B cell (primary cell): ENCODE results near the gene TRHDE. TPM values are rescaled to one million over a fixed set of nuclear protein-coding genes. Genes with fewer than 3 reads are reported as not detected.

Experiments used
- ATAC-seq: fragments of 200-7000 bp; cut with Tn5 transposase; one replicate; pipeline ENCODE4 v1.10.0; 2021; ENCODE audit warnings: low read depth, mild to moderate bottlenecking, moderate number of reproducible peaks, moderate library complexity
- CTCF ChIA-PET: fragments of 350-600 bp; sonication (Branson Sonifier 250); formaldehyde crosslinking; loops from one replicate; lab custom pipeline; 2021; ENCODE audit warnings: antibody characterized with exemption, inconsistent platforms; lab: Charles Lee
- POLR2A ChIA-PET: fragments of 350-600 bp; sonication (Branson Sonifier 250); formaldehyde crosslinking; loops from one replicate; lab custom pipeline; 2021; ENCODE audit warnings: antibody characterized with exemption; lab: Charles Lee
- DNase-seq: peaks from one replicate; pipeline ENCODE4 v3.0.0; 2013
- H2AFZ ChIP-seq: 2 replicates; pipeline ENCODE4 v1.6.1; 2012; ENCODE audit warnings: mild to moderate bottlenecking, low read depth, low read length; ENCODE audit not compliant: insufficient read depth, poor library complexity, severe bottlenecking
- H3K27ac ChIP-seq, 2 donors: 1 replicate in 1 of 2; 2 replicates in 1 of 2; pipeline ENCODE4 v1.5.1; 2012 to 2013; ENCODE audit warnings: low read length in 2 of 2, mild to moderate bottlenecking in 2 of 2, moderate library complexity in 1 of 2
- H3K27me3 ChIP-seq, 4 experiments: fragments of 200-600 bp in 1 of 4; sonication (generic) in 1 of 4; replicated peaks in 1 of 4; 1 replicate in 2 of 4; 2 replicates in 2 of 4; pipeline versions ENCODE4 v1.6.1 to v1.7.0; 2013 to 2016; ENCODE audit warnings: low read length in 3 of 4, mild to moderate bottlenecking in 2 of 4, mixed read lengths in 1 of 4, moderate library complexity in 1 of 4; ENCODE audit not compliant: insufficient read depth in 4 of 4, control insufficient read depth in 3 of 4; ENCODE audit errors: control extremely low read depth in 1 of 4
- H3K36me3 ChIP-seq, 2 experiments: replicated peaks in 1 of 2; 1 replicate in 1 of 2; 2 replicates in 1 of 2; pipeline versions ENCODE4 v1.6.1 to v1.7.1; 2013; ENCODE audit warnings: low read length in 1 of 2; ENCODE audit not compliant: insufficient read depth in 2 of 2, control insufficient read depth in 1 of 2; ENCODE audit errors: control extremely low read depth in 1 of 2, extremely low read depth in 1 of 2
- H3K4me1 ChIP-seq, 2 donors: fragments of 200-600 bp in 1 of 2; sonication (generic) in 1 of 2; 1 replicate in 1 of 2; 2 replicates in 1 of 2; pipeline versions ENCODE4 v1.5.1 to v1.6.1; 2013 to 2017; ENCODE audit warnings: low read length in 2 of 2; ENCODE audit not compliant: control insufficient read depth in 2 of 2, insufficient read depth in 2 of 2
- H3K4me2 ChIP-seq: replicated peaks from 2 replicates; pipeline ENCODE3; 2012; ENCODE audit warnings: mild to moderate bottlenecking, low read depth, low read length; ENCODE audit not compliant: poor library complexity, severe bottlenecking
- H3K4me3 ChIP-seq, 5 experiments: fragments of 200-600 bp in 1 of 5; sonication (generic) in 1 of 5; 1 replicate in 3 of 5; 2 replicates in 2 of 5; pipeline versions ENCODE4 v1.5.1 to v1.7.0; 2011 to 2016; ENCODE audit warnings: low read length in 4 of 5, mild to moderate bottlenecking in 4 of 5, low read depth in 2 of 5, control low read depth in 1 of 5, moderate library complexity in 1 of 5; ENCODE audit not compliant: insufficient read depth in 1 of 5; ENCODE audit errors: control extremely low read depth in 1 of 5, extremely low read depth in 1 of 5
- H3K79me2 ChIP-seq: fragments of 200-600 bp; sonication (generic); one replicate; pipeline ENCODE4 v1.6.0; 2016; ENCODE audit warnings: low read length; ENCODE audit not compliant: control insufficient read depth, insufficient read depth
- H3K9ac ChIP-seq: fragments of 200-600 bp; sonication (generic); 2 replicates; pipeline ENCODE4 v1.6.1; 2017; ENCODE audit warnings: mild to moderate bottlenecking, low read length, moderate library complexity
- H3K9me3 ChIP-seq, 3 donors: one replicate each; pipeline versions ENCODE4 v1.6.1 to v1.7.1; 2013; ENCODE audit warnings: low read length in 2 of 3; ENCODE audit not compliant: control insufficient read depth in 2 of 3, insufficient read depth in 1 of 3; ENCODE audit errors: control extremely low read depth in 1 of 3
- H4K20me1 ChIP-seq: 2 replicates; pipeline ENCODE4 v1.6.0; 2012; ENCODE audit warnings: mild to moderate bottlenecking, low read length; ENCODE audit not compliant: insufficient read depth, control insufficient read depth, poor library complexity, severe bottlenecking
- H3K27ac Mint-ChIP-seq: one replicate; pipeline ENCODE4 v1.8.0; 2021; ENCODE audit warnings: mixed read lengths
- H3K27me3 Mint-ChIP-seq: one replicate; pipeline ENCODE4 v1.8.0; 2021; ENCODE audit warnings: mixed read lengths
- H3K4me1 Mint-ChIP-seq: one replicate; pipeline ENCODE4 v1.8.0; 2021; ENCODE audit warnings: mixed read lengths
- H3K4me3 Mint-ChIP-seq: one replicate; pipeline ENCODE4 v1.8.0; 2021; ENCODE audit warnings: mixed read lengths
- H3K9me3 Mint-ChIP-seq: one replicate; pipeline ENCODE4 v1.8.0; 2022; ENCODE audit warnings: mixed read lengths; ENCODE audit not compliant: insufficient read depth
- EZH2 ChIP-seq: IDR thresholded peaks from 2 replicates; pipeline ENCODE4 v1.6.1; 2012; ENCODE audit warnings: borderline replicate concordance, low read depth, mild to moderate bottlenecking, moderate library complexity, low read length; ENCODE audit not compliant: insufficient read depth, poor library complexity, severe bottlenecking
- WGBS: methylation state at CpG from one replicate; pipeline ENCODE4 v1.1.5; 2013; ENCODE audit warnings: missing lambda C conversion rate; ENCODE audit not compliant: insufficient coverage; 5-methylcytosine and 5-hydroxymethylcytosine counted together
- intact Hi-C: fragments of 100-400 bp; cut with micrococcal nuclease; formaldehyde crosslinking; loops from one replicate; pipeline ENCODE4 v1.10.0; 2022
- polyA plus RNA-seq: library from polyadenylated mRNA; depleted of rRNA; stranded (reverse); fragments of >200 nt; gene quantifications from 2 replicates; pipeline ENCODE4 v1.2.3, GENCODE V29; 2012
- total RNA-seq, 2 donors: library from RNA; stranded (reverse); fragments of 120-200 nt in 1 of 2; gene quantifications; 1 replicate in 1 of 2; 2 replicates in 1 of 2; pipeline versions ENCODE4 v1.2.3 to v1.2.4, GENCODE V29; 2013 to 2022
- TF ChIP-seq, protein P1 (sequence below): fragments of 200-600 bp; IDR thresholded peaks from one replicate; pipeline ENCODE4 v1.8.0; 2022; ENCODE audit warnings: antibody characterized with exemption, mild to moderate bottlenecking

Gene TRHDE
- total and polyA plus RNA-seq, 2 donors (not counting 1 experiment from before 2014, with no cell fraction given) = not detected

- POLR2A ChIA-PET = no interaction called here
- intact Hi-C loops = no loop called here
Observed at GRCh38 chr12:72546106-72546505, 273.9 kb downstream of the TRHDE start.

DNA sequence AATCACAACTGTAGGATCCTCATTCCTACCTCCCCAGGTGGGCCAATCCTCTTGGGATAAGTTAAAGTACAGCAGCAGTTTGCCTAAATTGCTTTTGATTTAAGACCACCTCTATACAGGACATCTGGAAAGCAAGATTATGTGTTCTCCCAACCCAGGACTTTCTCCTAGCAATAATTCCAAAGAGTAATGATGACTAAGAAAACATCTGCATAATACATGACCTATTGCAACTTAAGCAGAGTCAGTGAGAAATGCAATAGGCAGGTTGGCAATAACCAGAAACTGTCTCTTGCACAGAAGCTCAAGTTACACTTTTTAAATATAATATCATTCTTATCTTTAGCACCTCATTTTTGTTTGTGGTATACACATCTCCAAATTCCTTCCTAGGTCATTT is 275.4 kb downstream of the TRHDE start:
- Histone ChIP-seq H4K20me1 (no peaks in the 10 kb centered on the region), H3K4me1 (no peaks in the 10 kb centered on the region), H3K27me3 (no peaks in the 10 kb centered on the region), H3K9me3 (no peaks in the 10 kb centered on the region), H3K36me3 (no peaks in the 10 kb centered on the region), H3K4me3 (no peak overlapping the region), H3K9ac (no peak overlapping the region), H3K27ac (no peak overlapping the region), H3K79me2 (no peaks in the 10 kb centered on the region), H3K4me2 (no peak overlapping the region), H2AFZ (no peak overlapping the region)
- CTCF ChIA-PET = no interaction called here
- intact Hi-C loops = no loop called here
- no peak for DNase-seq
- no peaks in the 10 kb centered on the region for H3K4me1 Mint-ChIP-seq
- H3K27me3 Mint-ChIP-seq = no peaks in the 10 kb centered on the region
- no peak overlapping the region for H3K27ac Mint-ChIP-seq
- H3K4me3 Mint-ChIP-seq = no peak overlapping the region
- H3K9me3 Mint-ChIP-seq = no peaks in the 10 kb centered on the region
- TF ChIP-seq, protein P1, sequence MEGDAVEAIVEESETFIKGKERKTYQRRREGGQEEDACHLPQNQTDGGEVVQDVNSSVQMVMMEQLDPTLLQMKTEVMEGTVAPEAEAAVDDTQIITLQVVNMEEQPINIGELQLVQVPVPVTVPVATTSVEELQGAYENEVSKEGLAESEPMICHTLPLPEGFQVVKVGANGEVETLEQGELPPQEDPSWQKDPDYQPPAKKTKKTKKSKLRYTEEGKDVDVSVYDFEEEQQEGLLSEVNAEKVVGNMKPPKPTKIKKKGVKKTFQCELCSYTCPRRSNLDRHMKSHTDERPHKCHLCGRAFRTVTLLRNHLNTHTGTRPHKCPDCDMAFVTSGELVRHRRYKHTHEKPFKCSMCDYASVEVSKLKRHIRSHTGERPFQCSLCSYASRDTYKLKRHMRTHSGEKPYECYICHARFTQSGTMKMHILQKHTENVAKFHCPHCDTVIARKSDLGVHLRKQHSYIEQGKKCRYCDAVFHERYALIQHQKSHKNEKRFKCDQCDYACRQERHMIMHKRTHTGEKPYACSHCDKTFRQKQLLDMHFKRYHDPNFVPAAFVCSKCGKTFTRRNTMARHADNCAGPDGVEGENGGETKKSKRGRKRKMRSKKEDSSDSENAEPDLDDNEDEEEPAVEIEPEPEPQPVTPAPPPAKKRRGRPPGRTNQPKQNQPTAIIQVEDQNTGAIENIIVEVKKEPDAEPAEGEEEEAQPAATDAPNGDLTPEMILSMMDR = no peak
- no peak for TF ChIP-seq EZH2
- POLR2A ChIA-PET = no interaction called here
- no peak for ATAC-seq

More at GRCh38 chr12:72546106-72546505, 273.9 kb downstream of the TRHDE start:
- no peak overlapping the region for H2AFZ ChIP-seq
- ATAC-seq (no peak), DNase-seq (no peak)
- no peaks in the 10 kb centered on the region for H3K36me3 ChIP-seq
- WGBS = no CpG with 5 or more reads among the region's 1 CpG
- H3K4me3 ChIP-seq = no peak overlapping the region
- no peaks in the 10 kb centered on the region for H4K20me1 ChIP-seq
- Mint-ChIP-seq H3K27me3 (no peaks in the 10 kb centered on the region), H3K4me3 (no peak overlapping the region), H3K4me1 (no peaks in the 10 kb centered on the region), H3K9me3 (no peaks in the 10 kb centered on the region), H3K27ac (no peak overlapping the region)
- no peaks in the 10 kb centered on the region for H3K27me3 ChIP-seq
- CTCF ChIA-PET = no interaction called here
- H3K9ac ChIP-seq = no peak overlapping the region
- no peaks in the 10 kb centered on the region for H3K4me1 ChIP-seq
- no peak for TF ChIP-seq EZH2
- TF ChIP-seq, protein P1 = no peak
- H3K27ac ChIP-seq = no peak overlapping the region
- H3K9me3 ChIP-seq = peaks cover 0 to 1% (median 0%) of the 10 kb centered on the region in 3 donors
- H3K79me2 ChIP-seq = no peaks in the 10 kb centered on the region
- H3K4me2 ChIP-seq = no peak overlapping the region
